Fibroblast of skin of abdomen (primary cell): Measurements from ENCODE around the gene LRRC71. TPM values are rescaled to one million over a fixed set of nuclear protein-coding genes. Genes with fewer than 3 reads are reported as not detected.

Source experiments
- DNase-seq: peaks from one replicate; pipeline ENCODE4 v3.0.0-alpha.2; 2013
- polyA plus RNA-seq, 2 experiments: library from polyadenylated mRNA; unstranded; fragments of 120-200 nt; gene quantifications; one replicate each; pipeline ENCODE4 v1.2.1, GENCODE V29; 2013; ENCODE audit not compliant: insufficient read length in 2 of 2

LRRC71 gene
- 0.99 TPM for polyA plus RNA-seq (2013, experiment 1 of 2; ENCODE audit: insufficient read length)
- polyA plus RNA-seq (2013, experiment 2 of 2; ENCODE audit: insufficient read length): 1.2 TPM

DNA sequence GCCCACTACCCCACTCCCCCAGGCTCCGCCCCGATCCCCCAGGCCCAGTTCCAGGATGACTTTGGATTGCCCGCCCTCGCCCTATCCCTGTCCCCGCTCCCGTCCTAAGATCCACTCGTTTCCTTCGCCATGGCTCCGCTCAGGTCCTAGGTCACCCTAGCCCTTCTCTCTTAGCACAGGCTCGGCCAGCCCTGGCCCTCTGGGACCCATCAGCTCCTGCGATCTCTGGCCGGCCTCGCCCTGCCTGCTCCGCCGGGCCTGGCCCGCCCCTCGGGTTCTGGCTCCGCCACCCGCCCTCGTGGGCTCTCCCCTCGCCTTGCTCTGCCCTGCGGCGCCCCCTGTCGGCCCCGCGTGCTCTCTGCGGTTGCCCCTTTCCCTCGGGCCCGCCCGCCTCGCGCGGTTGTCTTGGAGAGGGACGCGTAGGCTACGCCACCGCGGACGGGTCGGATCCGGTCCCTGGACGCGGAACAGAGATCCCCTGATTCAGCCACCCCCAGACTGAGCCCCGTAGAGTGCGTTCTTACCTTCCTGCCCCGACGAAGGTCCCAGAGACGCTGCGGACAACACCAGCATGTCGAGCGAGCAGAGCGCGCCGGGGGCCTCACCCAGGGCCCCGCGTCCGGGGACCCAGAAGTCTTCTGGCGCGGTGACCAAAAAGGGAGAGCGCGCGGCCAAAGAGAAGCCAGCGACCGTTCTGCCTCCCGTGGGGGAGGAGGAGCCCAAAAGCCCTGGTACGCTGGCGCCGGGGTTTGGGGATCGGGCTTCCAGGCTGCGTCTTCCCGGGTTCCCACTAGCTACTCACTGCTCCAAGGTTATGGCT is at the start of gene LRRC71:
LRRC71 (plus strand) TSS at position 400 of the 820 bp plus-strand sequence; CDS start at position 572, 172 bp downstream.
- peak; percentile 77 for DNase-seq

DNA sequence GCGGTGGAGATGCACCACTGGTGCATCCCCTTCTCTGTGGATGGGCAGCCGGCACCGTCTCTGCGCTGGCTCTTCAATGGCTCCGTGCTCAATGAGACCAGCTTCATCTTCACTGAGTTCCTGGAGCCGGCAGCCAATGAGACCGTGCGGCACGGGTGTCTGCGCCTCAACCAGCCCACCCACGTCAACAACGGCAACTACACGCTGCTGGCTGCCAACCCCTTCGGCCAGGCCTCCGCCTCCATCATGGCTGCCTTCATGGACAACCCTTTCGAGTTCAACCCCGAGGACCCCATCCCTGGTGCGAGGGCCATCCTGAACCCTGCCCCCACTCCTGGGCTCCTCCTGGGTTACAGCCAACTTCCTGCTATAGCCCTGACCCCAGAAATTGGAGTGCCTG is 46.8 kb upstream of the LRRC71 start:
- no peak for DNase-seq

DNA sequence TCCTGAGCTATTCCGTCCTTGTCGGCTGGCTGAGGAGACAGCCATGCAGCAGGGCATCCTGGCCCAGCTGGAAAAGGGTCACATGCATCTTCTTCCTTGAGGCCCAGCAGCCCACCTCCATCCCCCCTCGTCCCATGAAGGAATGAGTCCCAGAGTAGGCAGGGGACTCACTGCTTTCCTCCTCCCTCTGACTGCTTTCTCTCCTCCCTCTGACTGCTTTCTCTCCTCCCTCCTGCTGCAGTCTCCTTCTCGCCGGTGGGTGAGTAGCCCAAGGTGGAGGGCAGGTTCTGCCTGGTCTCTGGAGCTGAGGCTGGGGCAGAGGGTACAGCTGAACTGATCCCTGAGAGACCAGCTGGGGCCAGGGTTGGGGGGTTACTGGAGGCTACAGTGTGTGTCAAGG is 46.3 kb upstream of the LRRC71 start:
- DNase-seq: no peak

DNA sequence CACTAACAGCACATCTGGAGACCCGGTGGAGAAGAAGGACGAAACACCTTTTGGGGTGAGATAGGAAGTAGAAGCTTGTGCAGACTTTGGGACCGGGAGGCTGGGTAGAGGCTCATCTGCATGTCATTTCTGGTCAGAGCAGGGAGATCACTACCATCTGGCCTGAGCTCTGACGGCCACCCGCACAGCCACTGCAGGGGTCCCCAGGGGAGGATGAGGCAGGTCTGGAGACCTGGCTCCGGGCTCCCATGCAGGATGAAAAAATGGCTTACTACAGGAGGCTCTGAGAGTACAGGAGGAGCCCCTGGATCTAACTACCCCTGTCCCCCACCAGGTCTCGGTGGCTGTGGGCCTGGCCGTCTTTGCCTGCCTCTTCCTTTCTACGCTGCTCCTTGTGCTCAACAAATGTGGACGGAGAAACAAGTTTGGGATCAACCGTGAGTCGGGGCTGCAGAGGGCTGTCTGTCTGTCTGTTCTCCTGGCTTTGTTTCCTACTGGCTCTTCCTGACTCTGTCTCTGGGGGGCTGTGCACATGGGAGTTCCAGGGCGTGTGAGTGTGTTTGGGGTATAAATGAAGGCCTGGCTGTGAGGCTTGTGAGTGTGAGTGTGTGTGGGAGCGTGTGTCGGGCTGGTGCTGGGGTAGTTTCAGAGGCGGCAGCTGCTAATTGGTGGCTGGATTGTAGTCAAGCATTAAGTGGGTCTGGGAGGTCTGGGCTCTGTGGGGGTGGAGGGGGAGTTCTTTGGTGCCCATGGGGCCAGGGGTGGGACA is 45.7 kb upstream of the LRRC71 start:
- no peak for DNase-seq

DNA sequence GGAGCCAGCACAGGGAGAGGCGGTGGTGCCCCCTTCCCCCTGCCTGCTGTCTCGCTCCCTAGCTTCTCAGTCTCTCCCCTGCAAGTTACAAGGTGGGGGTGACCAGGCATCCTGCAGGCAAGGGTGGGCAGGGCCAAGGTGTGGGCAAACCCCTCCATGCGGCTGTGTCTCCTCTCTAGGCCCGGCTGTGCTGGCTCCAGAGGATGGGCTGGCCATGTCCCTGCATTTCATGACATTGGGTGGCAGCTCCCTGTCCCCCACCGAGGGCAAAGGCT is 45.2 kb upstream of the LRRC71 start:
- no peak for DNase-seq

DNA sequence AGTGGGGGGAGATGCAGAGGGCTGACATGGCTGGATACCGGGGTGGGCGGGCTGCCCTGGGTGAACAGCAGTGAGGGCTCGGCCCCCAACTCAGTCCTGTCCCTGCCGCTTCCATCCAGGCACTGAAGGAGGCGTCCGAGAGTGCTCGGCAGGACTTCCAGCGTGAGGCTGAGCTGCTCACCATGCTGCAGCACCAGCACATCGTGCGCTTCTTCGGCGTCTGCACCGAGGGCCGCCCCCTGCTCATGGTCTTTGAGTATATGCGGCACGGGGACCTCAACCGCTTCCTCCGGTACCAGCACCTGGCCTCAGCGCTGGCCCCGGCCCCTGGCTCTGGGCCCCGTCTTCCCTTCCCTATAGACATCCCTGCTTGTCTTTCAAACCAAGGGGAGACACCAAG is 44.2 kb upstream of the LRRC71 start:
- no peak for DNase-seq

DNA sequence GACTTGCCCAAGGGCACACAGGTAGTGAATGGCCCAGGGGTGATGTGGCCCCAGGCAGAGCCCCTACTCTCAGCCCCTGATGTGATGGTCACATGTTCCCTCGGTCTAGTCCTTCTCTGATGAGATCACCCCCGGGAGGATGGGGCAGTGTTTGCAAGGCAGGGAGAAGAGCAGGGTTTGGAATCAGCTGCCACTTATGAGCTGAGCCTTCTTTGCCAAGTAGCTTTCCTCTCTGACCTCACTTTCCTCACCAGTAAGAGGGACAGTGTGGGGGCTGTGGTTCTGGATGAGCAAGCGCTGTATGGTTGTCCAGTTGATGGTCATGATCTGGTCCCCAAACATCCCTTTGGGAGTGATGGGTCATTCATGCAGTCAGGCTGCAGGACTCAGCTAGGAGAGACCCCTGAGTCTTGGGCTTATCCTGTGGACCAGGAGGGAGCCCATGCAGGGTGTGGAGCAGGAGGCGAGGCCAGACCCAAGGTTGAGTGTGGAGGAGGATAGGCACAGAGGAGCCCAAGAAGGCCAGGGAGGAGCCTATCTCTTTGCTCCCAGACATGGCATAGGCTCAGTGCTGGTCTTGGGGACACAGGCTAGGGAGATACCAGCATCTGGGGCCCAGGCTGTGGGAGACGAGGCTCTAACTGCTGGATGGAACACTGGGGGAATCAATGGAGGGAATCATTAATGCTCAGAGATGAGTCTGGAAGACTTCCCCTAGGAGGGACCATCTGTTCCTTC is 42.8 kb upstream of the LRRC71 start:
- no peak for DNase-seq

DNA sequence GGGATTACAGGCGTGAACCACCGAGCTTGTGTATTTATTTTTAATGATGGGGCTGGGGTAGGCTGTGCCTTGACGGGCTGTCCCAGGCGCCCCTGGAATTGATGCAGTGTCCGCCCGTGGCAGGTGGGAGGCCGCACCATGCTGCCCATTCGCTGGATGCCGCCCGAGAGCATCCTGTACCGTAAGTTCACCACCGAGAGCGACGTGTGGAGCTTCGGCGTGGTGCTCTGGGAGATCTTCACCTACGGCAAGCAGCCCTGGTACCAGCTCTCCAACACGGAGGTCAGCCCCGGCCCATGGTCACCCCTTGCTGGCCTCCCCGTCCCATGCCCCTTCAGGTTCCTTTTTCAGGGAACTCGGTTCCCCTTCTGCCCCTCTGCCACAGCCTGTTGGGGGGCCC is 40.6 kb upstream of the LRRC71 start:
- DNase-seq: no peak

DNA sequence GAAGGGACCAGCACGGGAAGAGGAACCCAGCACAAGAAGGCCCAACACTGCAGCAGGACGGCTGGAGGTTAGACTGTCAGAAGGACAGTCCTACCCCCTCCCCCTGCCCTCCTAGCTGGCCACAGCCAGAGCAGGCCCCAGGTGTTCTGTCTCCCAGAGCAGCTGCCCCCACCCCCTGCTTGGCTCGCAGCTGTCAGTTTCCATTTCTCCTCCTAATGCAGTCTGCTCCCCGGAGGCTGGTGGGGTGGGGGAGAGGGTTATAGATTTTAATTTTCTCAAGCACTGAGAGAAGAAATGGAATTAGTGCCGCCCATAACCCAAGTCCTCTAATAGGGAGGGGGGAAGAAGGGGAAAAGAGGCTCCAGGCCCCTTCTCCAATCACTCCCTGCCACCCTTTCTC is 40.0 kb upstream of the LRRC71 start:
- DNase-seq: no peak

DNA sequence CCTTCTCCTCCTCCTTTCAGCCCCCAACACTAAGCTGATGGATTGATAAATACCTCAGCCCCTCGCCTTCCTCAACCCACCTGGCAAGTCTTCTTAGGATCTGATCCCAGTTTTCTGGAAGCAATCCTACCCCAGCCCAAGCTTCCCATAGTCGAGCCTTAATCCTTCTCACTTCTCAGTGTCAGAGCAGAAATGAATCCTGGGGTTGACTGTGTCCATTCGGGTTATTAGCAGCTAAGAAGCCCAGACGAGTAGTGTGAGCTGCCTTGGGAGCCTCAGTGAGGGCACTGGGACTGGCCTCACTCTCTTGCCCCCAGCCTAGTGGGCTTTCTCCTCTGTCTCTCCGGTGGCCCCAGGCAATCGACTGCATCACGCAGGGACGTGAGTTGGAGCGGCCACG is 39.3 kb upstream of the LRRC71 start:
- no peak for DNase-seq

DNA sequence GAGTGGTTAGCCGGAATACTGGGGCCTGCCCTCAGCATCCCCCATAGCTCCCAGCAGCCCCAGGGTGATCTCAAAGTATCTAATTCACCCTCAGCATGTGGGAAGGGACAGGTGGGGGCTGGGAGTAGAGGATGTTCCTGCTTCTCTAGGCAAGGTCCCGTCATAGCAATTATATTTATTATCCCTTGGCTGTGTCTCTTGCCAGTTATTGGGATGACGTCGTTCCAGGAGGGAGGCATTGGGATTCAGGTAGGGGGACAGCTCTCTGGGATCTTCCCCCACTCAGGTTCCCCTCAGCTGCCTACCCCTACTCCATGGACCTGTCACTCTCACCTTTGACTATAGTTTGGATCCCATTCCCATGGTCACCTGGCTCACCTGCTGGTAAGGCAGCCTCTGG is 38.8 kb upstream of the LRRC71 start:
- no peak for DNase-seq

DNA sequence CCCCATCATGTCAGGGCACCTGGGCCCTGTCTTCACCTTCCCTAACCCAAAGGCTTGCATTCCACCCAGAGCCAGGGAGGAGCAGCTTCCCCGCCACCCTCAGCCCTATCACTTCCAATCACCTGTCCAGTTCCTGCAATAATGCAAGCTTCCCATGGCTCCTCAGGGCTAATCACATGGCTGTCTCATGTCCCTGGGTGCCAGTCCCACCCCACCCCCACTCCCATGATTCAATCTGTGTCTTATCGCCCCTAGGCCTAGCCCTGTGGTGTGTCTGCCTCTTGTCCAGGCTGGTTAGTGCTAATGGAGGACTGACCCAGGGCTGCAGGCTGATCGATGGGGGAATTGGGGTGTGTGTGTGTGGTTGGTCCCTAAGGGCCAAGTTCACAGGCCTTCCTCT is 37.9 kb upstream of the LRRC71 start:
- DNase-seq: no peak

DNA sequence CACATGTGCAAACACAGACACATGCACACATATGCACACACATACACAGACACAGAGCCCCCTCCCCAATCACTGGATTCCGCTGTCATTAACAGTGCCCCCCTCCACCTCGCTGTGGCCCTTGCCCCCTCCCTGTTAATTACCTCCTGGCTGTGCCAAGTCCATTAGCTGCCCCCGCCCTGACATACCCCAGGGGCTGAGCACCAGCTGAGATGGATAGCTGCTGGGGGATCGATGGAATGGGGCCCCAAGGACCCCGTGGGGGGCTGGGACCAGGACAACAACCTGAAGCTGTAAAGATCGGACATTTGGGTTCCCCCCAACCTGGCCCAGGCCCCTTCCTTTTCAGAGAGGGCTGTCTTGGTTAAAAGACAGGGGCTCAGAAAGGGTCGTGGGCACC is 36.5 kb upstream of the LRRC71 start:
- DNase-seq: no peak

DNA sequence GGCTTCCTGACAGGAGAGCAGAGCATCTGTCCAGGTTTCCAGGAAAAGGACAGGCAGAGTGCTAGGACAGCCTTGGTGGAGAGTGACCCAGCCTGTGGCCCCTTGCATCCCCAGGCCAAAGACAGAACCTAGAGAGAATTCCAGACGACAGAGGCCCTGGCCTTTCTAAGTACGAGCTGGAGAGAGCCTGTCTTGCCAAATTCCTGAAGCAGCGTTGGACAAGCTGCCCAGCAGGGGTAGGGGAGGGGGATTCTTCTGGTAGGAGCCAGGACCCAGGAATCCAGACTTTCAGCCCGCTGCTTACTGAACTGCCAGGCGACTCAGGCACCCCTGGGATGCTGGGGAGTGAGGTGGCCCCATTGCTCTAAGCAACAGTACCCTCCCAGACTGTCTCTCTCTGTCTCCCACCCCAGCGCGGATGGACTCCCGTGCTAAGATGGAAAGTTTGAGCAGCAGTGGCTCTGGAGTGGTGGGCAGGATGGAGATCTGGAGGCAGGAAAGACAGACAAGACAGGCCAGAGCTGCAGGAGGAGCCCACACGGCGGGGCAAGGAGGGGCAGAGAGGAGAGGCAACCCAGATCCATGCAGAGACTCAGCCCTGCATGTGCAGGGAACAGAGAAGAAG is 35.8 kb upstream of the LRRC71 start:
- no peak for DNase-seq

DNA sequence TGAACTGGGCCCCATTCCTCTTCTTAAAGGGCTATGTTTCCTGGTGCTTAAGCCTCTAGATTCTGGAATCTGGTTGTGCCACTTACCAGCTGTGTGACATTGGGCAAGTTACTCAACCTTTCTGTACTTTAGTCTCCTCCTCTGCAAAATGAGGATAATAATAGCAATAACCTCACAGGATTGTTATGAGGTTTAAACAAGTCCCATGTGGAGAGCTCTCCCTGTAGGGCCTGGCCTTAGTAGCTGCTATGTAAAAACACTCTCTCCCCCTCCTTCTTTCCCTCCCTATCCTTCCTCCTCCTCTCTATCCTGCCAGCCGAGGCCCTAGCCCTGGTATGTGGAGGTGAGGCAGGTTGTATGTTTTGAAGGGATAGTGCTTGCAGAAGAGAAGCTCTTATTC is 35.1 kb upstream of the LRRC71 start:
- DNase-seq: no peak

DNA sequence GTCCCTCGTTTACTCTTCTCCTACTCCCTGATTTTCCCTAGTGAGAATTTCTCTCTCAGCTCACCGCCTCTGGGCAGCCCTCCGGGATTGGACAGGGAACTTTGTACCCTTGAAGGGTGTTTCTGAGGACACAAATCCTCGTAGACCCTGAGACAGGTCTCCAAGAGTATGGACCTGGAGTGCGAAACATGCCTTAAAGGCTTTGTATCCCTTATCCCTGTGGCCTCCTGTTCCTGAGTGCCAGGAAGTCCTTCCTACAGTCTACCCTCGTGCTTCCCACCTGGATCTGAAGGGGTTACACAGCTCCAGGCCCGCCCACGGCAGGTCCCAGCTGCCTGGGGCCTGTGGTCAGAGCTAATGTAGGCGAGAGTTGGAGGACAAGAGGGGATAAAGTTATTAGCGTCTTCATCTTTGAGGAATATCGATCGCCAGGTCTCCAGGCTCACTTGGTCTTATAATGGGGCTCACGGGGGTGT is 34.5 kb upstream of the LRRC71 start:
- DNase-seq: no peak

DNA sequence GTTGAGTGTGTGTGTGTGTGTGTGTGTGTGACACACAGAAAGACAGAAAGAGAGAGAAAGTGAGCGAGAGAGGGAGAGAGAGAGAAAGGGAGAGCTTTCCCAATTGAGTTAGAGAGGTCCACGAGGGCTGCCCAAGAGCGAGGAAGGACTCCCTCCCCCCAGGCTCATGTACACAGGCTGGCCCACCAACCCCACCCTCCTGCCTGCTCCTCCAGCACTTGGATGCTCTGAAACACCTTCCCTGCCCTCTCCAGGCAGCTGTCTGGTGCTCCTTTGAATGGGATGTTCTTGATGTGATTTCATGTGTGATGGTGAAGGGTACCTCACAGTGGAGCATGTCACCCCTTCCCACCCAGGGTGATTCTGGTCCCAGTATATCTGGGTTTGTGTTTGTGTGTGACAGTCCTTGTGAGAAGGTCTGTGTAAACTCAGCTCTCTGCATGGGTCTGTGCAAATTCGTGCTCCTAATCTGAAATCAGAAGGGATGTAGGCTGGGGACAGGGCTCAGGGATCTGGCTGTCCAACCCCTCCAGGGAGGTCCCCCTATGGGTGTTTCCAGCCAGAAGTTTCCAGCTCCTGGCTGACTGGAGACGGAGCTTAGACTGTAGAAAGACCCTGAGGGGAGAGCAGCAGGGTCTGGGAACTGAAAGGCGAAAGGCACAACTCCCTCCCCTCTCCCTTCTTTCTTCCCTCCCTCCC is 33.7 kb upstream of the LRRC71 start:
- no peak for DNase-seq

DNA sequence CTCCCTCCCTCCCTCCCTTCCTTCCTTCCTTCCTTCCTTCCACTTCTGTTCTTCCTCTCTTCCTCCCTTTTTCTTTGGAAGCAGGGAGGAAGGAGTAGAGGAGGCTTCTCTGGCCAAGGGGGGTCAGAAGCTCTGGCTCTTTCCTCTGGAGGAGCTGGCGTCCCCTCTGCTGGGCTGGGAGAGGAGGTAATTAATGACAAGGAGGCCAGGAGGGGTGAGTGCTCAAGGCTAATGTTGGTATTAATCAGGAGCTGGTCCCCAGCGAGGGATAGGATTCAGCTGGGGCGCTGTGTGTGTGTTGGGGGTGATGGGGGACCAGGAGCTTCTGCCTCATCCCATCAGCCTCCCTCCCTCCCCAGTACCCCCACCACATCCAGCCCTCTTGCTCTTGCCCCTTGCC is 33.1 kb upstream of the LRRC71 start:
- DNase-seq: no peak

DNA sequence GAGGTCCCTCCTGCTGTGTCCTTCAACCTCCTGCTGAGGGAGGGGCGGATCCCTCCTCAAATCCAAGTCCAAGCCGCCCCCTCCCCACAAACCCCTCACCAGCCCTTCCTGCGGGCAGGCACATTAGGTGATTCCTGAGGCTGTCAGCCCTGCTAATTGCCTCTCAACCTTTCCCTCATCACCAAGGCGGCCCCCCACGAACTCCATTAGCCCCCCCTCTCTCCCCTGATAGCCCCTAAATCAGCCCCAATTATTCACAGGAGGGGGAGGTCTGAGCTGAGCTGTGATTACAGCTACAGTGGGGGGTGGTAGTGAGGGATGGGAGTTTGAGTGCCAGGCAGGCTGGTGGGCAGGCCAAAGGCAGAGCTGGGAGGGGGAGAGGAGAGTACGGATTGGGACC is 32.7 kb upstream of the LRRC71 start:
- no peak for DNase-seq

DNA sequence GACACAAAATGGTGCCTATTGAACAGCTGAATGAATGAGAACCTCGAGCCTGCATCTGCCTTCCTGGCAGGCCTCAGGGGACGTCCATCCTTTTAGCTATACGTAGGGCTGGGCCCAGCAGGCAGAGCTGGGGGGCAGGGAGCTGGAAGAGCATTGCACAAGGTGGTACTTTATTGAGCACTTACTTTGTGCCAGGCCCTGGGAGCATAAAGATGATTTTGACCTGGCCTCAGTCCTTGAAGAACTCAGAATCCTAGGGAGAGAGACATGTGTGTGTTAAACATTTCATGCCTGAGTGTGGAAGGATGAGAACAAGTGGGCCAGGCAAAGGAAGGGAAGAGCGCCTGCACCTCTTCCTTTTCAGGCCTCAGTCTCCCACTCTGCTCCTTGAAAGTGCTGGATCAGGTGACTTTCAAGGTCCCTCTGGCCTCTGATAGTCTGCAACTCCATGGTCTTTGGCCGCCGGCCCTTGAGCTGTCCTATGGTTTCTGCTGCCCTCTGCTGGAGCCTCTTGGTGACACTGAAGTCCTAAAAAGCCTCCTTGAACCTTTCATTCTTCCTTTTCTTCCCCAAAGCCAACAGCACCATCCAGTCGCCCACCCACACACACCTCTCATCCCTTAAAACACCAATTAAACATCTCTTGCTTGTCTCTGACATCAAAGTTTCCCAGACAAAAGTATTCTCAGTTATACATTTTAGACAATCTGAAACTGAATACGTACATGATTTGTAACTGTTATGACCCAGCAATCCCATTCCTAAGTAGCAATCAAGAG is 30.4 kb upstream of the LRRC71 start:
- peak; percentile 64 for DNase-seq
